Astrocyte of the cerebellum (primary cell): ENCODE measurements around the gene RYR1.
A peak's percentile ranks its signal among the peaks of the same experiment; 100 is the strongest.

Source experiments
- DNase-seq: peaks from one replicate; pipeline ENCODE4 v3.0.0-alpha.2; 2011; ENCODE audit warnings: low read depth
- H3K4me3 ChIP-seq: 2 replicates; pipeline ENCODE4 v1.5.1; 2011; ENCODE audit warnings: mild to moderate bottlenecking, low read depth, low read length, moderate library complexity
- in situ Hi-C: cut with HindIII; loops from 2 replicates; pipeline ENCODE4 v1.10.0; 2017; ENCODE audit warnings: low sequenced_read_pairs
- TF ChIP-seq, protein P1 (sequence below): IDR thresholded peaks from 2 replicates; pipeline ENCODE4 v1.5.1; 2012; ENCODE audit warnings: low read length, low read depth, moderate library complexity, mild to moderate bottlenecking; ENCODE audit errors: missing control alignments

RYR1 gene

DNA sequence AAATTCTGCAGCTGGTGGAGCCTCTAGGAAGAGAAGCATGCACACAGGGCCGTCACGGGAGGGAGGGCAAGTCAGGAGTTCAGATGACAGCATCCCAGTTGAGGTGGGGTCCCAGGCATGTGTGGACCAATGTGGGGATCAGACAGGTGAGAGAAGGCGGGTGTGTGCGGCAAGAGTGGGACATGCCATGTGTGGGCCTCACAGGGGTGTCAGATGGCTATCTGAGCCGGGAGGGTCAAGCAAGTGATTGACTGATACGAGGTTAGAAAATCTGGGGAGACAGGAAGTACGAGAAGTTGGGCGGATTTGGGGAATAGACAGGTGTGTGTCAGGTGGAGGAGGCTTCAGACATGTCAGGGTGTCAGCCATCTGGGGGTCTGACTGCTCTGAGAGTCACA lies 16.3 kb upstream of the RYR1 start:
- in situ Hi-C loops: no loop called here
- DNase-seq: no peak
- TF ChIP-seq, protein P1, sequence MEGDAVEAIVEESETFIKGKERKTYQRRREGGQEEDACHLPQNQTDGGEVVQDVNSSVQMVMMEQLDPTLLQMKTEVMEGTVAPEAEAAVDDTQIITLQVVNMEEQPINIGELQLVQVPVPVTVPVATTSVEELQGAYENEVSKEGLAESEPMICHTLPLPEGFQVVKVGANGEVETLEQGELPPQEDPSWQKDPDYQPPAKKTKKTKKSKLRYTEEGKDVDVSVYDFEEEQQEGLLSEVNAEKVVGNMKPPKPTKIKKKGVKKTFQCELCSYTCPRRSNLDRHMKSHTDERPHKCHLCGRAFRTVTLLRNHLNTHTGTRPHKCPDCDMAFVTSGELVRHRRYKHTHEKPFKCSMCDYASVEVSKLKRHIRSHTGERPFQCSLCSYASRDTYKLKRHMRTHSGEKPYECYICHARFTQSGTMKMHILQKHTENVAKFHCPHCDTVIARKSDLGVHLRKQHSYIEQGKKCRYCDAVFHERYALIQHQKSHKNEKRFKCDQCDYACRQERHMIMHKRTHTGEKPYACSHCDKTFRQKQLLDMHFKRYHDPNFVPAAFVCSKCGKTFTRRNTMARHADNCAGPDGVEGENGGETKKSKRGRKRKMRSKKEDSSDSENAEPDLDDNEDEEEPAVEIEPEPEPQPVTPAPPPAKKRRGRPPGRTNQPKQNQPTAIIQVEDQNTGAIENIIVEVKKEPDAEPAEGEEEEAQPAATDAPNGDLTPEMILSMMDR: no peak
- H3K4me3 ChIP-seq: no peak overlapping the region

DNA sequence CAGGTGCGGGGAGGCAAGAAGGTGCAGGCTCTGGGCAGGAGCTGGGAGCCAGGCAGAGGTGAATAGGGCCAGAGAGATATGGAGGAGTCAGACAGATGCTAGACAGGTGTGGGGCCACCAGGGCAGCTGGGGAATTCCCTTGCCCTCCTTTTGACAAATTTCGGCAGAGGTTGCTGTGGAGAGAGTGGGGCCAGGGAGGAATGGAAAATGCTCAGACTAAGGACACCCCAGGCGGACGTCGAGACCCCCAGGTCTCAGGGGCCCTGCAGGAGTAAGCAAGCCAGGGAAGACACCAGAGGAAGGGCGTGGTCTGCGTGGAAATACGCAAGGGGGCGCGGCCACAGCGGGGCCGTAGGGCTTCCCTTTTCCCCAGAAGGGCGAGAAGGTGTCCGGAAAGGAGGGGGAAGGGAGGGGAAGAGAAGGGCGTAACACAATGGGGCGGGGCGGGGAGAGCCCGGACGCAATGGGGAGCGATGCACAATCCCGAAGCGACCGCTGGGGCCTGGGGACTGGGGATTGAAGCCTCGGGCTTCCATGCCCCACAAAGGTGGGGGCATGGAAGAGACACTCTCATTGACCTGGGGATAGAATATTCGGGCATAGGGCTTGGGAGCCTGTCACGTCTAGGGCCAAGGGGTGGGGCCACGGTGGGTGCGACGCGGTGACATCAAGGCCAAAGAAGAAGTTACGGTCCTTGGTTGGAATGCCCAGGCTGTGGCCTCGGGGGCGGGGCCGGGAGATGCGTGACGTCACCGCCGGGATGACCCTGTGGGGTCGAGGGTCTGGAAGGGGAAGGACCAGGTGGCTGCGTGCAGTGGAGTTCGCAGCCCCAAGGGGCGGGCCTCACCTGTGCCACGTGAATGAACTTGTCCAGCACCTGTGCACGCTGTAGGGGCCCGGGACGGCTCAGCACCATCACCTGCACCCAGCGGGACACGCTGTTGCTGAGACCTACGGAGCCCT lies 15.7 kb upstream of the RYR1 start:
- TF ChIP-seq, protein P1: no peak
- peak overlapping the region; percentile 15 for H3K4me3 ChIP-seq
- in situ Hi-C loops: no loop called here
- no peak for DNase-seq

DNA sequence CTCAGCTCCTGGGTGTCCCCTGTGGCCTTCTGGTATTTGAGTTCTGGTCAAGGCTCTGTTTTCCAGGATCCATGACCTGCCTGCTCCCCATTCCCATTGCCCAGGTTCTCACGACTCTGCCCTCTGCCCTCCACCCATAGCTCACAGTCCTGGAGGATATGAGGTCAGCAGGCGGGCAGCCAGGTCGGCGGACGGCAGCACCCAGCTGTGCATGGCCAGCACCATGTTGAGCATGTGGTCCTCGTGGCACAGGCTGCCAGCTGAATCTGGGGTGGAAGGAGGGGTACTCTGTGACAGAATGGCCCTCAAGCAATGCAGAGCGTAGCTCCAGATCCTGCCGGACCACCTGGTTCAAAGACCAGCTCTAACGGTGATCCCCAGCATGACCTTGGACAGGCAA lies 12.6 kb upstream of the RYR1 start:
- H3K4me3 ChIP-seq: no peak overlapping the region
- in situ Hi-C loops: no loop called here
- no peak for DNase-seq
- TF ChIP-seq, protein P1: no peak

DNA sequence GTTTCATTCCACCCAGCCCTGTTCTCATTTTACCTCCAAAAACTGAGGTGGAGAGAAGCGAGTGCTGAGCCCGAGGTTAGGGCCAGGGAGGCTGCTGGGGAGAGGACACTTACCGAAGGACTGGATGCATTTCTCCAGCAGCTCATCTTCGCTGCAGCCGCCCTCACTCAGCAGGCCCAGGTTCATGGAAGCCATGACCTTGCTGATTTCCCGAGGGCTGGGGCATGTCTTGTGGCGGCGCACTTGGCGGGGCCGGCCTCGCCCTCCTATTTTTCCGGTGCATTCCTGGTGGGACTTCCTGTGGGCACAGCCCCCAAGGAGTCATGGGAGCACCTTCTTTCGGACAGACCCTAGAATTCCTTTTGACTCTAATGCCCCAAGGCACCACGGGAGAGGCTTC lies 11.6 kb upstream of the RYR1 start:
- TF ChIP-seq, protein P1: no peak
- H3K4me3 ChIP-seq: no peak overlapping the region
- no peak for DNase-seq
- in situ Hi-C loops: no loop called here

DNA sequence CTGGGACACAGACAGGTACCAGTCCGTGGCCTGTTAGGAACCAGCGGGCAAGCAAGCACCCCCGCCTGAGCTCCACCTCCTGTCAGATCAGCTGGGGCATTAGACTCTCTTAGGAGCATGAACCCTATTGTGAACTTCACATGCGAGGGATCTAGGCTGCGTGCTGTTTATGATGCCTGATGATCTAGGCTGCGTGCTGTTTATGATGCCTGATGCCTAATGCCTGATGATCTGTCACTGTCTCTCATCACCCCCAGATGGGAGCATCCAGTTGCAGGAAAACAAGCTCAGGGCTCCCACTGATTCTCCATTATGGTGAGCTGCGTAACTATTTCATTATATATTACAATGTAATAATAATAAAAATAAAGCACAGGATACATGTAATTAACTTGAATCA lies 11.1 kb upstream of the RYR1 start:
- in situ Hi-C loops: no loop called here
- no peak for DNase-seq
- TF ChIP-seq, protein P1: no peak
- no peak overlapping the region for H3K4me3 ChIP-seq

DNA sequence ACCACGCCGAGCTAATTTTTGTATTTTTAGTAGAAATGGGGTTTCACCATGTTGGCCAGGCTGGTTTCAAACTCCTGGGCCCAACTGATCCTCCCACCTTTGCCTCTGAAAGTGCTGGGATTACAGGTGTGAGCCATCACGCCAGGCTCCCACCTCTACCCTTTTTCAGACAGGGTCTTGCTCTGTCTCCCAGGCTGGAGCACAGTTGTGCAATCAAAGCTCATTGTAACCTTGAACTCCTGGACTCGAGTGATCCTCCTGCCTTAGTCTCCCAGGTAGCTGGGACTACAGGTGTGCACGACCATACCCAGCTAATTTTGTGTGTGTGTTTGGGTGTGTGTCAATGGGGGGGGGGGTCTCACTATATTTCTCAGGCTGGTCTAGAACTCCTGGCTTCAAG lies 9.2 kb upstream of the RYR1 start:
- H3K4me3 ChIP-seq: no peak overlapping the region
- TF ChIP-seq, protein P1: no peak
- no peak for DNase-seq
- in situ Hi-C loops: no loop called here
